ELF-1 (cell line): ENCODE results near the gene RHOBTB3.
"Not testable (repeated sequence)": the region's sequence is repeated elsewhere in the genome, so short reads cannot be mapped to it uniquely, and the experiment has no call there.

Experiments used
- DNase-seq: peaks from one replicate; pipeline ENCODE4 v3.0.0-alpha.2; 2016; ENCODE audit warnings: low read depth, low spot score

Gene RHOBTB3, protein sequence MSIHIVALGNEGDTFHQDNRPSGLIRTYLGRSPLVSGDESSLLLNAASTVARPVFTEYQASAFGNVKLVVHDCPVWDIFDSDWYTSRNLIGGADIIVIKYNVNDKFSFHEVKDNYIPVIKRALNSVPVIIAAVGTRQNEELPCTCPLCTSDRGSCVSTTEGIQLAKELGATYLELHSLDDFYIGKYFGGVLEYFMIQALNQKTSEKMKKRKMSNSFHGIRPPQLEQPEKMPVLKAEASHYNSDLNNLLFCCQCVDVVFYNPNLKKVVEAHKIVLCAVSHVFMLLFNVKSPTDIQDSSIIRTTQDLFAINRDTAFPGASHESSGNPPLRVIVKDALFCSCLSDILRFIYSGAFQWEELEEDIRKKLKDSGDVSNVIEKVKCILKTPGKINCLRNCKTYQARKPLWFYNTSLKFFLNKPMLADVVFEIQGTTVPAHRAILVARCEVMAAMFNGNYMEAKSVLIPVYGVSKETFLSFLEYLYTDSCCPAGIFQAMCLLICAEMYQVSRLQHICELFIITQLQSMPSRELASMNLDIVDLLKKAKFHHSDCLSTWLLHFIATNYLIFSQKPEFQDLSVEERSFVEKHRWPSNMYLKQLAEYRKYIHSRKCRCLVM

DNA sequence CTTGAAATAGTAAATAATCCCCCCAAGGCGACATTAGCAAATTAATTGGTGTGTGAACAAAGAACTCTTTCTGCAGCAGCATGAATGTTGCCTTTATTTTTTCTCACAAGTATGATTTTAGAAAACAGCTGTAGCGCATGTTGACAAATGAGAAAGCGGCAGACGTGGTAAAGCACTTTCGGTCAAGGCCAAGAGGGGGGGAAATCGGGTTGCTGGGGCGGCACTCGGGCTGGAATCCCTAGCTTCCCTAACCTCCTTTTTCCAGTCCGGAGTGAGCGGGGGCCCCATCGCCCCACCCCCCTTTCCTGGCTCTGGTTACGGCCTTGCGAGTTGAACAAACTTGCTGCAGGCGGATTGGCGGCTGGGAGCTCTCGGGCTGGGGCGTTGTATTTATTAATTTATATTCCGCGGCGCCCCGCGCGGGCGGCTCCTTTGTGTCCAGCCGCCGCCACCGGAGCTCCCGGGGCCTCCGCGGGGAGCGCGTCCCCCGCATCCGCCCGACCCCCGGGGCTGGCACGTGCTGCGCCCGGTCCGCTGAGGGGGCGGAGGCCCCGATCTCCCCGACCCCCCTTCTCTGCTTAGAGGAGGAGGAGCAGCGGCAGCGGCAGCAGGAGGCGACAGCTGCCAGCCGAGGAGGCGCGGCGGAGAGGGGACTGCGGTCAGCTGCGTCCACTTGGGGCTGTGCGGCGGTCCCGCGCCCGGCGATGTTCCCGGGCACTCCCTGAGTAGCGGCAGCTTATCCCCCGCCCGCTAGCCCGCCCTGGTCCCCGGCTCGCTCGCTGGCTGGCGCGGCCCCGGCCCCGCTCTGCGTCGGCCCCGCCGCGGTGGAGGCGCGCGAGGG, at the start of gene RHOBTB3:
TSS of gene RHOBTB3 (plus strand) at position 607 of the 841 bp plus-strand sequence. CDS start 347 bp downstream, outside the sequence.
- DNase-seq = peak; percentile 79

GRCh38 chr5:95682891-95683290, 48.2 kb upstream of the RHOBTB3 start, which contains the start of gene SPATA9:
Gene SPATA9, minus strand, starts transcription at chr5:95682991. Its CDS starts 137 bp downstream, at chr5:95682854.
- DNase-seq = no peak

DNA sequence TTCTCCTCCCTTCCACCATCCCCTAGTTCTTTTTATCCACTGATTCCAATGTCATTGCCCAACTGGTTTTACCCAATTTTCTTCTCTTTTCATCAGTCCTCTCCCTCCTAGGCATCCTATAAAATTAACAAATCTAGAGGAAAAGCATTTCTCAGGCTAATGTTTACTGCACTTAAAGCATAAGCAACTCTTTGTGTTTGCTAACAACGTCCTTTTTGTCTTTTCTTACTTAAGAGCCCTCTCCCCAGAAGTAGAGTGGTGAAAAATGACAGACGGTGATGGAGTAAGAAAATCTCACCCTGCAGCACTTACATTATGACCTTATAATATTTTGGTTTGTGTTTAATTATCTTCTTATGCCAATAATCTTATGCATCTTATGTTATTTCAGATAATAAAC, 46.8 kb upstream of the RHOBTB3 start:
- no peak for DNase-seq

DNA sequence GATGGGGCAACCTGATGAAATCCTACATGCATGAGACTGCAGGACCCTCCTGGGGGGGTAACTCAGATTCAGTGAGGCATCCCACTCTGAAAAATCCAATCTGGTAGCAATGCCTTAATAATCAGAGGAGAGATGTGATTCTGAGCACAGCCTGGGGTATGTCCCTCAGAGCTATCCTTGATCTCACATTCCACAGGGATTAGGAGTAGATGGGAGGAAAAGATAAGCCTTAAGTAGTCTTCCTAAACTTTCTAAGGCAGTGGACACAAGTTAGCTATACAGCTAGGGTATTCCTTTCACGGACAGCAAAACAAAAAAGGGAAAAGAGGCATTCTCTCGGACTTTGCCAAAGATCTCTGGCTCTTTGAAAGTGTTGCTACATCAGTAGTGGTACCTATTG, 44.5 kb upstream of the RHOBTB3 start:
- DNase-seq = peak; percentile 28

DNA sequence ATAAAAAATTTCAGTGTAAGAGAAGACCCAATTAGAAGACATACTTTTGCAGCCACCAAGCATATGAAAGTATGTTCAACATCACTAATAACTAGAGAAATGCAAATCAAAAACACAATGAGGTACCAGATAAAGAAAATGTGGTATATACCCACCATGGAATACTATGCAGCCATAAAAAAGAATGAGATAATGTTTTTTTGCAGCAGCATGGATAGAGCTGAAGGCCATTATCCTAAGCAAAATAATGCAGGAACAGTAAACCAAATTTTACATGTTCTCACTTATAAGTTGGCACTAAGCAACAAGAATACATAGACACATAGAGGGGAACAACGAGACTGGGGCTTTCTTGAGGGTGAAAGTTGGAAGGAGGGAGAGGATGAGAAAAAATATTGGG, 41.5 kb upstream of the RHOBTB3 start:
- DNase-seq = no peak

GRCh38 chr5:95690333-95690732, 40.8 kb upstream of the RHOBTB3 start:
- DNase-seq = no peak

GRCh38 chr5:95697781-95698681, 33.1 kb upstream of the RHOBTB3 start:
- DNase-seq = peak; percentile 79

DNA sequence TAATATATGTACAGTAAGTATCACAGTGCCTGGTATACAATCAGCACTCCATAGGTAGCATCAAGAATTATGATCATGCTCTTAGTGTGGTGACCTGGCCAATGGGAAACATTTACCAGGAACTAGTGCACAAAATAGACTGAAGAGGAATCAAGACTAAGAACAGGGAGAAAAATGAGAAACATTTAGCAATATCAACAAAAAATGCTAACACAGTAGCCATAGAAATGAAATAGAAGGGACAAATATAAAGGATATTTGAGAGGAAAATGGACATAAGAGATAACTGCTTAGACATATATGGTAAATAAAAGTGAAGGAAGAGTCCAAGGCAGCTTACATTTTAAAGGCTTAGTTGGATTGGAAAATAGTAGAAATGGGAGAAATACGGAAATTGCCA, 31.8 kb upstream of the RHOBTB3 start:
- no peak for DNase-seq

- no peak for DNase-seq
Measured at GRCh38 chr5:95701074-95701473, 30.1 kb upstream of the RHOBTB3 start.

DNA sequence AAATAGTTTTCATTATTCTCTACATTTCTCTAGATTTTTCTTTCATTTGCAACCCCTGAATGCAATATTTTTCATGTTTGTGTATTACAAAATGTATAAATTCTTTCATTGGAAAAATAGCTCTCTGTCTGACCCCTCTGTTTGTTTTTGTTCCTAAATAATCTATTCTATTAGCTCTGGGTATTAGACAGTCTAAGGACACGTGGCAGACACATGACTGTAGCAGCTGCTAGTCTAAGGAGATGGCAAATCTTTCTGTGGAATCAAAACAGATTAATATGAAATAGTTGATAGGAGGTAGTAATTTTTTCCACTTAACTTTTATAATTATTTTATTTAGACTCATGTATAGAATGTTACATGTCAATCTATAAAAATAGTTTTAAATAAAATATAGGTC, 27.0 kb upstream of the RHOBTB3 start:
- no peak for DNase-seq

- not testable (repeated sequence) for DNase-seq
Measured at GRCh38 chr5:95706196-95706595, 24.9 kb upstream of the RHOBTB3 start.

DNA sequence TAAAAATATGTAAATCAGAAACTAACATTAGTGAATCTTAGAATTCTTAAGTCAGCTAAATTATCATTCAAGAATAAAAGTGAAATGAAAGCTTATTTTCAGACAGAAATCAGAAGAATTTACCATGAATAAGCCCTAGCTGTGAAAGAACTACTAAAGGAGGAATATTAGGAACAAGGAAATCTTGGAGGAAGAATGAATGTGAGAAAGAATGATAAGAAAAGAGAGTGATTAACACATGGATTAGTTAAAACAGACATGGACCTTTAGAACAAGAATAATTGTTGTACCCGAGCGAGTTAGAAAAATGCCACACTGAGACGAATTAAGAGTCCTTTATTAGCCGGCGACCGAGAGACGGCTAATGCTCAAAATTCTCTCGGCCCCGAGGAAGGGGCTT, 24.1 kb upstream of the RHOBTB3 start:
- no peak for DNase-seq

DNA sequence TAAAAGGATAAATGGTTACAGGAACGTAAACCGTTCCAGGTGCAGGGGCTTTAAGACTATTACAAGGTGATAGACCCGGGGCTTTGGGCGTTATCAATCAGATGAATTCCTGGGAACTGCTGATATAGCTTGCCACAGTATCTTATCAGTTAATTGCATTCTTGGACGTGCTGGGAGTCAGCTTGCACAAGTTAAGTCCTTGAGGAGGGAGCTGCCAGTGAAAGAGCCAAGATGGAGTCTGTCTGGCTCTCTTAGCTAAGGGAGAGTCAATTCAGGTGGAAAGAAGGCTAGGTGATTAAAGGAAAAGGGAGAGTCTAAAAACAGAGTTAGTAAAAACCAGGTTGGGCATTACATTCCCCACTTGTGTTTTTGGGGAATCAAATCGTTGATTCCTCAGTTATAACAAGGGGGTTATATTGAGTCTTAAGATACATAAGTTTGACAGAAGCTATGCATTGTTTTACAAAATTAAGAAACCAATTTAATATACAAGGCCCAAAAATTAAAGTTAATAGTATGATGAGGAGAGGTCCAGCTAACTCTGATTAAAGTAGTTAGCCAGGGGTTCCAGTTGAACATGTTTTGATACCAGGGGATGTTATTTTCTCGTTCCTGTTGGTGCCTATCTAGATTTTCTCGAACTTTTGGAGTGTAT, 23.5 kb upstream of the RHOBTB3 start:
- not testable (repeated sequence) for DNase-seq

DNA sequence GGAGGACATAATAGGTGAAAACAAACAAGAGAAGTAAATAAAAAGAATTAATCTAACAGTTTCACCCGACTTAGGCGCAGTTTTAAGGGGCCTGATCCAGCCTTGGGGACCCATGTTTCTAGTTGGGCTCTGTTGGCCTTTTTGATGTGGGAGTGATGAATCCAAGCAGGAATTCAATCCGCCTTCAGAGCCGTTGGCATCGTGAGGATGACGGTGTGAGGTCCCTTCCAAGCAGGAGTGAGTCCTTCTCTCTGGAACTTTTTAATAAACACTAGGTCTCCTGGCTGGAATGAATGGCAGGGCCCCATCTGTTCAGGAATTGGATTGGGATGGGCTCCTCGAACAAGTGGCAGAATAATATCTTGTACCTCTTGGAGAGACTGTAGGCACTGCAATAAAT, 22.3 kb upstream of the RHOBTB3 start:
- no peak for DNase-seq

DNA sequence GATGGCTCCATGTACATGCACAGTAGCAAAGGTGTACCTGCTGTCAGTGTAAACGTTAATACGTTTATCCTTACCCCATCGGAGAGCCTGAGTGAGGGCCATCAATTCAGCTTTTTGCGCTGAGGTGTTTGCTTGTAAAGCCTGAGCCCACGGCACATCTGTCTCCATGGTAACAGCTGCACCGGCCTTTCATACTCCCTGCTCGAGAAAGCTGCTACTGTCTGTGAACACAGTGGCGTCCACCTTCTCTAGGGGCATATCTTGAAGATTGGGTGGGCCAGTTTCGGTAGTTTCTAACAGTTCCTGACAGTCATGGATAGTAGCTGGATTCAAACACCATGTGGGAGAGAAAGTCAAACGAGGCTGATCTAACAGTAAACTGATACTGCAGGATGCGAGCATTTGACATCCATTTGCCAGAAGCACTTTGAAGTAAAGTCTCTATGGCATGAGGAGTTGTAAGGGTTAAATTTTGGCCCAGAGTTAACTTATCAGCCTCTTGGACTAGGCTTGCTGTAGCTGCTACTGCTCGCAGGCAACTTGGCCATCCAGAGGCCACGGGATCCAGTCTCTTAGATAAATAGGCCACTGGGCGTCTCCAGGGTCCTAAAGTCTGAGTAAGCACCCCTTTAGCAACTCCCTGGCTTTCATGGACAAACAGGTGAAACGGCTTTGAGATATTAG, 21.0 kb upstream of the RHOBTB3 start:
- DNase-seq = peak; percentile 71

- DNase-seq = peak; percentile 34
Measured at GRCh38 chr5:95710651-95711500, 20.3 kb upstream of the RHOBTB3 start.

DNA sequence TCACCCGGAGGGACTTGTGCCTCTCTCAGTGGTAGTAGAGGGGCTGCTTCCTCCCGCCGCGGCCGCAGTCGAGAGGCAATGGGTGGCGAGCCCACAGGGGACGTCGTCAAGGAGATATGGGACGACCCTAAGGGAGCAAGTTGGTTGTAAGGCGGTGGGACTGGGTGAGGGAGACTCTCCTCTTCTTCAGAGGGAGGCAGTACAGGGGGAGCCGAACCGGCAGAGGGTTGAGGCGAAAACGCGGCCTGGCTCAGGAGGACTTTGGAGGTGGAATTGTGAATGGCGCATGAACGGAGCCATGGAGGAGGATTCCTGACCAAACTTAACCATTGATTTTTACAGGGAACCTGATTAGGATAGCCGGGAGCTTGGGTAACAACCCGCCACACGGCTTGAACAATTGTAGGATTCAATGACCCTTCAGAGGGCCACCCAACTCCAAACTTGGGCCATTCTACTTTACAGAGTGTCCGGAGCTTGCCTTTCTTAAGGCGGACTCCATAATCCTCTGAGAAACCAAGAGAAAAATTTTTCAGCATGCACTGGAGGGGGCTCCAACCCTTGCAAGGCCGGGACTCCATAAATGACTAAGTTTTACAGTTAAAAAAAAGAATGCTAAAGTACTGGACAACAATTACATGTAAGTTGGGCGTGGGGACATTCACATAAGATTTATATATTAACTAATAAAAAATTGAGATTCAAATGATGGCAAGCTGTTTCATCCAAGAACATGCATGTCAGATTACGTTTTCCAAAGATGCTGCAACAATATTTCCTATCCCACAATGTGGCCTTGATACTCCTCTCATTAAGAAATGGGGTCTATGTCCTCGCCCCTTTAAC, 19.4 kb upstream of the RHOBTB3 start:
- no peak for DNase-seq

DNA sequence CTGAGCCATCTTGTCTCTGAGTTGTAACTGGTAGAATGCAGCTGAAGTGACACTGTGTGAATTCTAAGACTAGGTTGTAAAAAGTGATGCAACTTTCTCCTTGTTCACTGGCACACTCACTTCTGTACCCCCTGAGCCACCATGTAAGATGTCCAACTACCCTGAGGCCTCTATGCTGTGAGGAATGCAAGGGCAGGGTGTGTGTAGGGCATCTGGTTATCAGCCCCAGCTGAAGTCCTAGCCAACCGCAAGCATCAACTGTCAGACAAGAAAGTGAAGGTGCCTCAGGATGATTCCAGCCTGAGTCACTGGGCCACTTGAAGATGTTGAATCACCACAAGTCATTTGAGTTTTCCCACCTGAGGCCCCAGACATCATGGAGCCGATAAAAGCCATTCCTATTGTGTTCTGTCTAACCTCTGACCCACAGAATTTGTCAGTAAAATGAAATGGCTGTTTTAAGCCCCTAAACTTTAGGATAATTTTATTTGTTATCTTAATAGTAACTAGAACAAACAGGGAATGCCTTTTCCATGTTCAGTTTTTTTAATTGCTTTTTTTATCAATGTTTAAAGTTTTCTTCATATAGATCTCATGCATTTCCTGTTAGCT, 18.7 kb upstream of the RHOBTB3 start:
- DNase-seq = peak; percentile 93
